Measurements from ENCODE around the gene MTHFD1. TPM values are rescaled to one million over a fixed set of nuclear protein-coding genes. Genes with fewer than 3 reads are reported as not detected.

MTHFD1 gene
- total and polyA plus RNA-seq, 2 donors (not counting 3 experiments of a cell fraction or from before 2014, with no cell fraction given), result 26.3 to 114 TPM

DNA sequence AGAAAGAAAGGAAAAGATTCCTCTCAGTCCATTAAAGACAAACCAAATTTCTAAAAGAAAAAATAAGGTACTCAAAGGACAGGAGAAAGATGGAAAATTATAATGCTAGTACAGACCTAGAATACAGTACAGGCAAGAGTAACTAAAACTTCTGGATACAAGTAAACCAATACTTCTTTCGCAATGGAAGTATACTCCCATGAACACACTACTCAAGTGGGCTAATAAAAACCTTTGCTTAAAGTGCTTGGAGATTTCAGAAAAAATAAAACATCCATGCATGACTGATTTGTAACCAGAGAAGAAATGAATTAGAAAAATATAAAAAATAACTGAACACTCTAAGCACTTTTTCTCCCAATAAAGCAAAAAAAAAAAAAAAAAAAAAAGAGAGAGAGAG lies 111.9 kb downstream of the MTHFD1 start:
- H3K27ac ChIP-seq (ENCODE audit: insufficient read depth, low read depth, low read length), result no peak overlapping the region

More for the DNA sequence above, 111.9 kb downstream of the MTHFD1 start:
- Histone ChIP-seq H3K9me1 (replicated peaks; ENCODE audit: control insufficient read depth, extremely low read depth, insufficient read depth, low read length) (no peaks in the 10 kb centered on the region), H2AFZ (ENCODE audit: low read depth, low read length) (no peak overlapping the region), H3K36me3 (ENCODE audit: control insufficient read depth in 2 of 2, extremely low read depth in 1 of 2, insufficient read depth in 2 of 2, low read length in 2 of 2) (no peaks in the 10 kb centered on the region), H4K20me1 (replicated peaks; ENCODE audit: control insufficient read depth, extremely low read depth, insufficient read depth, low read length) (no peaks in the 10 kb centered on the region), H3K4me2 (ENCODE audit: insufficient read depth, low read length) (no peak overlapping the region), H3K4me3 (replicated peaks in 1 of 3; ENCODE audit: insufficient read depth in 1 of 3, low read depth in 1 of 3, low read length in 3 of 3) (no peak overlapping the region), H3K4me1 (ENCODE audit: control insufficient read depth, extremely low read depth, insufficient read depth, low read length) (peaks cover 21% of the 10 kb centered on the region), H3K79me2 (ENCODE audit: control insufficient read depth, insufficient read depth, low read length) (peaks cover 12% of the 10 kb centered on the region), H3K9me3 (replicated peaks; ENCODE audit: control insufficient read depth, insufficient read depth, low read length) (no peaks in the 10 kb centered on the region), H3K27me3 (ENCODE audit: control insufficient read depth in 2 of 2, insufficient read depth in 2 of 2, low read length in 2 of 2) (no peaks in the 10 kb centered on the region), H3K9ac (replicated peaks; ENCODE audit: extremely low read depth, insufficient read depth, low read length) (no peak overlapping the region)
- no peak for FAIRE-seq
- POLR2A ChIA-PET, result no interaction called here
- TF ChIP-seq, protein P1, sequence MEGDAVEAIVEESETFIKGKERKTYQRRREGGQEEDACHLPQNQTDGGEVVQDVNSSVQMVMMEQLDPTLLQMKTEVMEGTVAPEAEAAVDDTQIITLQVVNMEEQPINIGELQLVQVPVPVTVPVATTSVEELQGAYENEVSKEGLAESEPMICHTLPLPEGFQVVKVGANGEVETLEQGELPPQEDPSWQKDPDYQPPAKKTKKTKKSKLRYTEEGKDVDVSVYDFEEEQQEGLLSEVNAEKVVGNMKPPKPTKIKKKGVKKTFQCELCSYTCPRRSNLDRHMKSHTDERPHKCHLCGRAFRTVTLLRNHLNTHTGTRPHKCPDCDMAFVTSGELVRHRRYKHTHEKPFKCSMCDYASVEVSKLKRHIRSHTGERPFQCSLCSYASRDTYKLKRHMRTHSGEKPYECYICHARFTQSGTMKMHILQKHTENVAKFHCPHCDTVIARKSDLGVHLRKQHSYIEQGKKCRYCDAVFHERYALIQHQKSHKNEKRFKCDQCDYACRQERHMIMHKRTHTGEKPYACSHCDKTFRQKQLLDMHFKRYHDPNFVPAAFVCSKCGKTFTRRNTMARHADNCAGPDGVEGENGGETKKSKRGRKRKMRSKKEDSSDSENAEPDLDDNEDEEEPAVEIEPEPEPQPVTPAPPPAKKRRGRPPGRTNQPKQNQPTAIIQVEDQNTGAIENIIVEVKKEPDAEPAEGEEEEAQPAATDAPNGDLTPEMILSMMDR (IDR thresholded peaks at IDR 0.05; ENCODE audit: extremely low read depth in 1 of 2, insufficient read depth in 1 of 2, low read depth in 1 of 2, low read length in 2 of 2), result no peak
- TF ChIP-seq GATA2 (IDR thresholded peaks at IDR 0.05; ENCODE audit: insufficient read depth, insufficient read length, low read depth, low read length), result no peak
- TF ChIP-seq, protein P2, sequence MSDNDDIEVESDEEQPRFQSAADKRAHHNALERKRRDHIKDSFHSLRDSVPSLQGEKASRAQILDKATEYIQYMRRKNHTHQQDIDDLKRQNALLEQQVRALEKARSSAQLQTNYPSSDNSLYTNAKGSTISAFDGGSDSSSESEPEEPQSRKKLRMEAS (IDR thresholded peaks at IDR 0.05; ENCODE audit: insufficient read depth, insufficient read length), result no peak
- dilution Hi-C loops (cut with MboI; ENCODE audit: extremely low pct_ligation_motif_present, low sequenced_read_pairs) (no loop called here), intact Hi-C loops (cut with micrococcal nuclease) (loop anchor here (10.0 kb wide), 1 partner anchor 855 kb away; the partner anchor contains the start of gene WDR89)
- BruUV-seq (replicated peaks), result no TSS peak
- CTCF ChIA-PET, result no interaction called here
- no peak for DNase-seq (ENCODE audit: low read depth, low spot score)

All from endothelial cell of umbilical vein (primary cell).